Measurements from ENCODE around the gene HYAL1.
A peak's percentile ranks its signal among the peaks of the same experiment; 100 is the strongest.

Gene HYAL1

DNA sequence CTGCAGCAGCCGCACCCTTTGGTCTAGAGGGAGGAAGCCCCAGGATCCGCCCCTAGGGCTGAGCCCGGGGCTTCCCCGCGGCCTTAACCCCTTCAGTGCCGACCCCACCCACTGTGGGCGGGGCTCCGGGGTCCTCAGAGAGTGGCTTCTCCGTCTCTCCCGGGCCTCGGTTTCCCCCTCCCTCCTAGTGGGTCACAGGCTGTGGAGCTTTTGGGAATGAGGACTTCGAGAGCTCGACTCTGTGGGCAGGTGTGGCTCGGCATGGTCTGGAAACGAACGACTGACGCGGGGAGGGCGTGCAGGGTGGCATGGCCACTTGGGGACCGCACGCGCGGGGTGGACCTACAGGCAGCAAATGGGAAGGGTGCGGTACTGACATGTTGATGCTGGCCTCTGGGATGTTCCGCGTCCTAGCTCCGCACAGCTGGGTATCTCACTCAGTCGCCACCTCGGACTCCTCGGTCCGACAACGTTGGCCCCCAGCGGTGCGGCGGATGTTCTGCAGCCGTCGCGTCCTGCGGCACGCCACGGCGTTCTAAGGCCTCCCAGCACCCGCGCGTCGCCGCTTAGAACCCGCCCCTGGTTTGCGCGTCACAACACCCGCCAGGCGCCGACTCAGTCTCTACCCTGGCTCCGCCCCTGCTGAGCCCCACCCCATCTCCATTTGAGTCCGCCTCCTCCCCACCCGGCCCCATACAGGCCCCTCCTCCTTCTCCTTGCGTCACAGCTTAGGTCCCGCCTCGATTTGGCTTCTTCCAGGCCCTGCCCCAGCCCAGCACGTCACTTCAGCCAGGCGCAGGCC lies 4.3 kb downstream of the HYAL1 start, which contains the start of the genes HYAL3 and NAA80:
Gene HYAL3, minus strand, starts transcription at position 570 of the 802 bp plus-strand sequence. CDS start 3,803 bp downstream, outside the sequence.
Gene NAA80, minus strand, starts transcription at position 570 of the 802 bp plus-strand sequence. CDS start 1,942 bp downstream, outside the sequence.
- H3K27ac ChIP-seq: peak within 1 kb of the TSS; percentile 54 to 95 (median 89)
- peak within 1 kb of the TSS; percentile 44 to 69 (median 65) for H3K4me3 ChIP-seq

DNA sequence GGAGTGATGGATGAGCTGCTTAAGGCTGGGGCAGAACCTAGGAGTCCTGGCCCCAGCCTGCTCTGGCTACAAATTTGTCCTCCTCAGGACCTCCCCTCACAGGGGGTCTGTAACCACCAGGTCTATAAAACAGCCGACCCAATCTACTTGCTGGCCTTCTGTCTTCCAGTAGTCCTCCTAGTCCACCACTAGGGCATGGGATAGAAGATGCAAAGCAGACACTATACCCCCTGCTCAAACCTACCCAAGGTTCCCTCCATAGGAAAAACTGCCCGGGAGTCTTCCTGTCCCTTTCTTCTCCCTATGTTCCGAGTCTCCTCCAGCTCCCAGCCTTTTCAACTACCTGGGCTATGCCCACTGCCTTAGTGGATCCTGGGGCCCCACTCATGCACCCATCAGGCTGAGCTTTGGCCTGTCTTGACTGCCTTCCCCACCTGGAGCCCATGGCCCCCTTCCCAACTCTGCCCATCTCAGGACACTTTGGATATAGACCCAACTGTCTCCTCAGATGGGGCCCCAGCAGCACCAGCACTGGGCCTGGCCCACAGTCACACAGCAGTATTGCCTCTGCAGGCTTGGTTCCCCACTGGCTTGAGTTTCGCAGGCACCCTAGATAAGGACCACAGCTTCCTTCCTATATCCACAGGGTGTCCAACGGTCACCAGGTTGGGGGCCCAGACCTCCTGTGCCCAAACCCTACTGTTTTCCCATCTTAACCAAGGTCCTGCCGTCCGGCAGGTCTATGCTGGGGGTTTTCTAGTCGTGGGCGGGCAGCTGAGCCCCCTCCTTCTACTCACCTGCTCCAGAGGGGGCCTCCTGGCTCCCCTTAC lies 5.3 kb downstream of the HYAL1 start:
- H3K4me3 ChIP-seq: peak overlapping the region; percentile 44 to 69 (median 65)
- H3K27ac ChIP-seq: peak overlapping the region in 20 of 21 experiments; percentile 78 to 95 (median 88)

DNA sequence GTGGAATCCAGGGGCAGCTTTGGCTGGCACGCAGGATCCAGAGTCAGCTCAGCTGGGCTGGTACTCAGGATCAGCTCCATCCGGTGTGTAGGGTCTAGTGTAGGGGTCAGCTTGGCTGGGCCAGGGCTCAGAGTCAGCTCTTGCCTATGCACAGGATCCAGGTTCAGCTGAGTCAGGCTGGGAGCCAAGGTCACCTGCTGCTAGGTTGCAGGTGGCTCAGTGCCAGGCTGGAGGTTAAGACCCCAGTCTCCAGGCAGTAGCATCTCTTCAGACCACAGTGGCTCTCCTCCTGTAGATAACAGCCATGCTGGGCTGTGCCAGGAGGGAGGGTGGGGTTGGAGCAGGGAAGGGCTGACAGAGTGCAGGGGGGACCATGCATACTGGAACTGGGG lies 6.0 kb downstream of the HYAL1 start:
- H3K27ac ChIP-seq: peak overlapping the region in 4 of 21 experiments; percentile 87 to 93 (median 90)
- H3K4me3 ChIP-seq: no peak overlapping the region

DNA sequence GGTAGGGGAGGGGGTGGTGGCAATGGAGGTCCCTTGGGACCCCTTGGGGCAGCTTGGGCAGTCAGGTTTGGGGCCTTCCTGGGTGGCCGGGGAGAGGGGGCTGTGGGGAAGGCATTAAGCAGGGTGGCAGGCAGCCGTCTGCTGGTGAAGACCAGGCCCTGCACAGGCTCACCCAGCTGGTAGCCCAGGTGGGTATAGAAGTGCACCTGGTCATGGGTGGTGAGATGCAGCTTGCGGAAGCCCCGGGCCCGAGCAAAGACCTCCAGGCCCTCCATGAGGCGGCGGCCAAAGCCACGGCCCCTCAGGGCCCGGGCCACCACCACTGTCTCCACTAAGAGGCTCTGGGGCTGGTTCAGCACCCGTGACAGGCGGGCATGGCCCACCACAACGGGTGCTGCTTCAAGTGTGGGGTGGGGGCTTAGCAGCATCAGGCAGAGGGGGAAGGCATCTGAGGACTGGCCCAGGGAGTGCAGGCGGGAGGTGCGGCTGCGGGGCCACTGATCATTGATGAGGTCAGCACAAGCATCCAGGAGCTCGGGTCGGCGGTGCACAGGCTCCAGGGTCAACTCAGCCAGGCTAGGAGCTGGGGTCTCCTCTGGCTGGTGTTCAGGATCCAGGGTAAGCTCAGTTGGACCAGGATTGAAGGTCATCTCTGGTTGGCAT lies 6.5 kb downstream of the HYAL1 start:
- no peak overlapping the region for H3K4me3 ChIP-seq
- H3K27ac ChIP-seq: no peak overlapping the region

DNA sequence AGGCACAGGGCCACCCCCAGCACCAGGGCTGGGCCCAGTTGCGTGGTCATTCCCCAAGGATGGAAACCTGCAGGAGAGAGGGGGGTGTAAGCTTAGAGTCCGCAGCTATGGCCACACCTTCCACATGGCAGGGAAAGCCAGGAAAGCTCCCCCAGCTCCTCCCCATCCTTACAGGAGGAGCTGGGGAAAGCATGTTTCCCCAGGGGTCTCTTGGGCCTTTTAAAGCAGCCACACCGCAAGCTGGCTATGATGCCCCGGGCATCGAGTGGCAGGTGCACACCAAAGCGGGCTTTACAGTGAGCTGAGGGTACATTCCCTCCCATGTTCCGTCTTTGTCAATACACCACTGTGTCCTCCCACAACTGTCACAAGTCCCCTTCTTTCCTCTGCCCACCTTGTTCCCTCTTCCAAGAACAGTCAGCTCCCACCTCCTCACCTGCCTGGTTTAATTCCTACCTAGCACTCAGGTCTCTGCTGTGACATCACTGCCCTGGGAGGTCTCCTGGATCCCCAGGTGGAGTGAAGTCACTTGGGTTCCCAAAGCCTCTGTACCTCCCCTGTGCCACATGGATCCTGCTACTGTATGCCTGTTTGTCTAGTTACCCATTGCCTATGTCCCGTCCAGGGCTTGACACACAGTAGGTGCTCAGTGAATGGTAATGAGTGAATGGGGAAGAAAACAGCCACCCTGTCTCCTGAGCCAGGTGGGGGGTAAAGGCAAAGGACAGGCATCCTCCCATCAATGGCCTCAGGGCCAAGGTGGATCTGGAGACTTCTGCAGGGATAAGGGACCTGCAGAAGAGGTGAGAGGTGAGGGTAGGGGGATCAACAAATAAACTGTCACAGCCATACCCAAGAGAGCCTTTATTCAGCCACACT lies 7.6 kb downstream of the HYAL1 start:
- Histone ChIP-seq H3K27ac (no peak overlapping the region), H3K4me3 (no peak overlapping the region)

DNA sequence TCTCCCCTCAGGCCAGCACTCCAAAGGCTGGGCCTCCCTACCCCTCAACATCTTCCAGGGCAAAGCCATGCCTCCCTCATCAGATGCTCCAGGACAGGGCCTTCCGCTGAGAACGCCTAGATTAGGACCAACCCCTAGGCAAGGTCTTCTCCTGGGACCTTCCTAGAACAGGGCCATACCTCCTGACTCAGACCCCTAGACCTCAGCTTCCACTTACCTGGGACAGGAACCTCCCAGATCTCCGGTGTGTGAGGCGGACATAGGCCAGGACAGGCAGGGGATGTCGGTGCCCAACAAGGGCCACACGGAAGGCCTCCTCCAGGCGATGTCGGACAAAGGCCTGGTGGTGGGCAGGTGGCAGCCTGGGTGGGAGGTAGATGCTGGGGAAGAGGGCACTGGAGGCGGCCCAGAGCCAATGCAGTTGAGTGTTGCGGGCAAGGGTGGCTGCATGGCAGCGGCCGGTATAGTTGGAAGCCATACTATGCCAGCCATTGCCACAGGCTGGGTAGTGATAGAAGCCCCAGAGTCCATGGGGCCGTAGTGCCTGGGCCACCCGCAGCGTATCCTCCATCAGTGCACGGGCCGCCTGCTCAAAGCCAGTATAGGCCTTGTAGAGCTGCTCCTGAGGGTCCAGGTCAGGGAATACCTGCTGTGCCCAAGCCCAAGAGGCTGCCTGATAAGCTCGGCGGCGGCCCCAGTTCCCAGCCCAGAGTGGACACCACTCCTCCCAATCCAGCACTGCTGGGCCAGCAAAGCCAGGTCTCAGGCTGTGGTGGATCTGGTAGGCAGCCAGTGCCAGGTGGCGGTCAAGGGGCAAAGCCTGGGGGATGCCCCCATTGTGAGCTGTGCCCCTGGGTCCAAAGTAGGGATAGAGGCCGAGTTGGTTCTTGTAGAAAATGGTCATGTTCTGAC lies 8.6 kb downstream of the HYAL1 start:
- H3K27ac ChIP-seq: peak overlapping the region in 1 of 21 experiments; percentile 1

DNA sequence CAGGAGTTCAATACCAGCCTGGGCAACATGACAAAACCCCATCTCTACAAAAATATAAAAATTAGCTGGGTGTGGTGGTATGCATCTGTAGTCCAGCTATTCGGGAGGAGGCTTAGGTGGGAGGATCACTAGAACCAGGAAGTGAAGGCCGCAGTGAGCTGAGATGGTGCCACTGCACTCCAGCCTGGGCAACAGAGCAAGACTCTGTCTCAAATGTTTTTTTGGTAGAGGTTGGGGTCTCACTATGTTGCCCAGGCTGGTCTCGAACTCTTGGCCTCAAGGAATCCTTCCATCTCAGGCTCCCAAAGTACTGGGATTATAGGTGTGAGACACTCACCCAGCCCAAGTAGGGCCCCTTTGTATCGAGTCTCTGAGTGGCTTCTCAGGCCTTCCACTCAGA lies 9.3 kb downstream of the HYAL1 start:
- Histone ChIP-seq H3K4me3 (no peak overlapping the region), H3K27ac (peak overlapping the region in 1 of 21 experiments; percentile 97)

More for the DNA sequence above, 8.6 kb downstream of the HYAL1 start:
- no peak overlapping the region for H3K4me3 ChIP-seq

DNA sequence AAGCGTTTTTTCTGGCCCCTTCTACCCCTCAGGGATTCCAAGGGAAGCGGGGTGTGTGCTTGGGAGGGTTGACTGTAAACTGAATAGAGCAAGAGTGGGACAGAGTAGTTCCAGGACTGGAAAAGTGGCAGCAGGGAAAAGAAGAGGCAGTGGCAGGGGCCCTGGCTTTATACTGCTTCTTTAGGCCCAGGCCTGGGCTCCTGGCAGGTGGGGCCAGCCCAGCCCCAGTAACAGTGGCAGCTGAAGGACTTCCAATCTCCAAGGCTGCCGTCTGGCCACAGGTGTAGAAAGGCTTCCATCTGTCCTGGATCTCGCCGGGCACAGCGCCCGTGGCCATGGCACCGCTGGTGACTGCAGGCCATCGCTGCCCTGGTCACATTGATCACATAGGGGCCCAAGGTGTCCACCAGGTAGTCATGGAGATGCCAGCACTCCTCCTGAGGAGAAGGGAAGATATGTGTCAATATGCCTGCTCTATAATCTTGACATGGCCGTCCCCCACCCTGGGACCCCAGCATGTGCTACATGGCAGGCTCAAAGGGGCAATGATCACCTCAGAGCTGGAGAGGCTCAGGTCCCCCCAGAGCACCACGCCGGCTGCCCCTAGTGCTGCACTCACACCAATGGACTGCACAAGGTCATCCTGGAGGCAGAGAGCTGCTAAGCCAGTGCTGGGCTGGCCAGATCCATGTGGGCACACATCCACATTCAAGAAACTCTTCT lies 10.1 kb downstream of the HYAL1 start:
- Histone ChIP-seq H3K4me3 (peak overlapping the region in 1 of 7 experiments; percentile 95), H3K27ac (peak overlapping the region in 20 of 21 experiments; percentile 19 to 97 (median 87))

DNA sequence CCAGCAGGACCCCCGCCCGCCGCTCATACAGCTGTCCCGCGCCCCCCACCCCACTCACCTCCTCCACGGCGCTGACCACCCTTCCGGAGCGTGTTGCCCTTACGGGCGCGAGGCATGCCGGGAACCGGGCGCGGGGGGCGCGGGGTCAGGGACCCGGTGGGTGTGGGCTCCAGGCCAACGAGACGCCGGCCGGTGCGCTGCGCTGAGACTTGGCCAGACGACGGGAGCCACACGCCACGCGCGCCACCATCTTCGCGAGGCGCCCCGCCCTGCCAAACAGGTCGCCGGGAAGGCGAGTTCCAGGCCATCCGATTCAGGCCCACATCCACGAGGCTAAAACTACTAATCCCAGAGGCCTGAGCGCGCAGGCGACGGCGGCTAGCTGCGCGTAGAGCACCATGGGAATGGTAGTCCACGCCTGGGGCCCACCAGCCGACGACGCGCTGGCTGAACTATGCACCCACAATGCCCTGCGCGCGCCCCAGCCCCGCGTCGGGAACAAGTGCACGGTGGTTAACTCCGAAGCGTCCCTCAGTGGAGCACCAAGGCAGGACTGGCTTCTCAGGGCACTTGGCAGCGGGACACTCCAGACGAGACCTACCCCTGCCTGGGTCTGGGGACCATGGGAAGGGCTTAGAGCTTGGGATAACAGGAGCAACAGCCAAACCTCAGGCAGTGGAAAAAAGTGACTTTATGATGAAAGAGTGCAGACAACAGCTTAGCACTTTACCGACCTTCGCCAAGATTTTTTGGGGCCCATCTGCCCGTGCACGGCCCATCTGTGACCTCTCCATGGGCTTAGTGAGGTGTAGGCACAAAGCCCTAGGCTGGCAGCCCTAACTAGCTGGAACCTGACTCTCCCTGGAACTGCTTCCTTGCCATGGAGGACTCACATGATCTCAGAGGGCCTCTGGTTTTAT lies 11.0 kb downstream of the HYAL1 start, which contains the start of gene IFRD2:
Gene IFRD2, minus strand, starts transcription at position 271 of the 920 bp plus-strand sequence. Its CDS starts 155 bp downstream, at position 116.
- Histone ChIP-seq H3K27ac (peak within 1 kb of the TSS; percentile 76 to 97 (median 91)), H3K4me3 (peak within 1 kb of the TSS; percentile 80 to 98 (median 94))

DNA sequence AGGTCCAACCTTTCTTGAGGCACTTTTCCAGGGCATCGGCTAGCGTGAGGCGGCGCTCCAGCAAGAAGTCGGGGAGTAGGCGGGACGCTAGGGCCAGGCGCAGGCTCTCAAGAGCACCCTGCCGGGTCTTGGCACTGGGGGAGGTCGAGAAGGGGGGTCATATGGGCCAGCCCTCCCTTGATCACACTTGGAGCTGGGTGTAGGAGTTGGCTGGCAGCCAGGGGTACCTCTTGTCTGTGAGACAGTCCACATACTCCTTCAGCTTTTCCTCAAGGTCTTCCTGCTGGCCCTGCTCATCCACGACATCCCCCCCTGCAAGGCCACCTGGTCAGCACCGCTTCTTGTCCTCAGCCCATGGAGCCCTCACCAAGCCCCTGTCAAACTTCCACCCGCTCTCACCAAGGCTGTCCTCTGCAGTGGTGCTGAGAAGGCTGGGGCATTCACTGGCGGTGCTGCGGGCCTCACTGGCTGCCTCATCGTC lies 13.2 kb downstream of the HYAL1 start:
- no peak overlapping the region for H3K27ac ChIP-seq
- no peak overlapping the region for H3K4me3 ChIP-seq

DNA sequence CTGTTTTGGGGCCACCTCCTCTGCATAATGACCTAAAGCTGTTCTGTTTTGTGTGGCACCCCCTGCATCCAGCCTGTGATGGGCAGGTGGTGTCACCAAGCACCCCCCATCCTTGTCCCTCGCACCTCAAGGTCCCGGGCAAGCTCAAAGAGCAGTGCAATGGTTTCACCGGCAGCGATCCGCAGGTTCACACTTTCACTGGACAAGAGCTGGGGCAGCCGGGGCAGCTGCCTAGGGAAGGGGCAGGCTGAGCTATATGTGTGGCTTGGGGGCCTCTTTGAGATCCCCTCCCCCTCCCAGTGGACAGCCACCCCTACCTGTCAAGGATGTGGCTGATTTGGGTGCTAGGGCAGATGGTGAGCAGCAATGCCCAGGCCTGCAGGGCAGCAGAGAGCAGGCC lies 14.2 kb downstream of the HYAL1 start:
- H3K27ac ChIP-seq: no peak overlapping the region
- no peak overlapping the region for H3K4me3 ChIP-seq

DNA sequence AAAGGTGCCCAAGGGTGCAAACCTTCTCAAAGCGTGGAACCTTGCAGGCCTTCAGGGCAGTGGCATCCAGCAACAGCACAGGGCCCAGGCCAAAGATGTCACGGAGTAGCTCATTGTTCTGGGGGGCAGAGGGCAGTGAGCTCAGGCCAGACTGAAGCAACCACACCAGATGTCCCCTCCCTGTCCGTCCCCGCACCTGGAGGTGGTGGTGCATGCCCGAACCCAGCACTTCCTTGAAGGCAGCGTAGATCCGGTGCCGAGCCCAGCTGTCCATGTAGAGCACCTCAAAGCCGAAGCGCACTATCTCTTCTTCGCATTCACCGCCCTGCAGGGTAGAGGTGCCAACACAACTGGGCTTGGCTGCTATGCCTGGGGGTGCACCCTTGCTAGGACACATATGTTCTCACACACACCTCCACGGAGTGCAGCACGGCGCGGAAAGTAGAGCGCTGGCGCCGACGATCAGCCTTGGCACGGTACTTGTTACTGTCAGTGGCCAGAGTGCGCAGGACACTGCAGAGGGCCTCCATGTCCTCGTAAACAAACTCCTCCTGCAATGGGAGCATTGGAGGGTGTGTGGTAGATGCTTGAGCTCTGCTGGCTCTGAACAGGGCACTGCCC lies 14.9 kb downstream of the HYAL1 start:
- Histone ChIP-seq H3K4me3 (no peak overlapping the region), H3K27ac (no peak overlapping the region)

DNA sequence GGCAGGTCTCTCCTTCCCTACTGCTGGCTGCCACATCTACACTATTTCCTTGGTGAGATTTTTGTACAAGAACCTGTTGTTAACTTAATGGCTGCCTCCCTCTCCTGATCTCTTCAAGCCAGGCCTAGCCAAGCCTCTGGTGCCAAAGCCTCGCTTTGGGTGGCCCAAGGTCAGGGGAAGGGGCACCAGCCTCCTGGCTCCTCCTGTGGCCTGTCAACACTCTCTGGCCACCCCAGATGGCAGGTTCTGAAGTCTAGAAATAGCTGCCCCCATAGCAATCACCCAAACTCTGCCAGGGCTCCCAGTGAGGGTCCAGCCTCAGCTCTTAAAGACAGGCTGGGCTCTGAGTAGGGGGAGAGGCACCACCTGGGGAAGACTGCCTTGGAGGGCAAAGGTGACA lies 16.1 kb downstream of the HYAL1 start:
- no peak overlapping the region for H3K4me3 ChIP-seq

DNA sequence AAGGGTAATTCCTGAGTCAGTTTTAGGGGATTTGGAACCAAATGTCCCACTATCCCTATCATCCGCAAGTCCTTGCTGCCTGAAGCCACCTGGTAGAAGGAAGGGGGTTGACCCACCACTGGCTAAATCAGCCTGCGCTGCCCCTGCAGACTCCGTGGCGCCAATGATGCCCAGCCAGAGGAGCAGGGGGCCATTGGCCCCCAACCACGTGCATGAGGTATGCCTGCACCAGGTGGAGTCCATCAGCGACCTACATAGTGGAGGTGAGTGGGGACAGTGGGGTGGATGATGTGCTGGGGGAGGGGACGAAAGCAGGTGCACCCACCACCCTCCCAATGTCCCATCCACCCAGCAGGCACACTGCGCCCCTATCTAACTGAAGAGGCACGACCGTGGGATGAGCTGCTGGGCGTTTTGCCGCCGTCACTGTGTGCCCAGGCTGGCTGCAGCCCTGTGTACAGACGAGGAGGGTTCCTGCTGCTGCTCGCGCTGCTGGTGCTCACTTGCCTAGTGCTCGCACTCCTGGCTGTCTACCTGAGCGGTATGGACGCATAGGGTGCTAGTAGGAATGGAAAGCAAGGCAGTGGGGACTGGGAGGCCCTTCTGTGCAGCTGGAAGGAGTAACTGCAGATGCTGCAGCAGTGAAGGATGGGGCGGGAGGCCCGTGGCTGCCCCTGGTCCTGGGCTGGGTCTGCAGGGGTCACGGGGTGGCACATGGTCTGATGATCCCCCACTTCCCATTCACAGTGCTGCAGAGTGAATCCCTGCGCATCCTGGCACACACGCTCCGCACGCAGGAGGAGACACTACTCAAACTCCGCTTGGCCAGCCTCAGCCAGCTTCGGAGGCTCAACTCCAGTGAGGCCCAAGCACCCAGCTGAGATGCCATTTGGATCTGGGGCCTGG lies 16.8 kb downstream of the HYAL1 start:
- no peak overlapping the region for H3K27ac ChIP-seq
- no peak overlapping the region for H3K4me3 ChIP-seq

More for the DNA sequence above, 16.1 kb downstream of the HYAL1 start:
- H3K27ac ChIP-seq: no peak overlapping the region

Data from skin epidermis (tissue), 12 donors.